Neural cell (in vitro differentiated cells): ENCODE data around the gene RABEP2. TPM values are rescaled to one million over a fixed set of nuclear protein-coding genes. Genes with fewer than 3 reads are reported as not detected.
A peak's percentile ranks its signal among the peaks of the same experiment; 100 is the strongest.

Experiments
- H2AFZ ChIP-seq: fragments of 200-600, 300-800 bp; sonication (generic), shearing (Covaris generic); 2 replicates; pipeline ENCODE4 v1.6.0; 2014; ENCODE audit warnings: low read depth, mild to moderate bottlenecking, antibody characterized with exemption, low read length, moderate library complexity
- H3F3A ChIP-seq: fragments of 200-600 bp; shearing (Covaris generic); 2 replicates; pipeline ENCODE4 v1.6.1; 2016; ENCODE audit warnings: mild to moderate bottlenecking, moderate library complexity, mixed read lengths, antibody characterized with exemption, low read length; ENCODE audit not compliant: insufficient read depth, poor library complexity, severe bottlenecking
- H3K27ac ChIP-seq: fragments of 200-600, 300-800 bp; sonication (generic), shearing (Covaris generic); 2 replicates; pipeline ENCODE4 v1.5.1; 2014; ENCODE audit warnings: mild to moderate bottlenecking, low read length, moderate library complexity
- H3K27me3 ChIP-seq: fragments of 300-800, 200-600 bp; sonication (generic), shearing (Covaris generic); 2 replicates; pipeline ENCODE4 v1.6.0; 2014; ENCODE audit warnings: mild to moderate bottlenecking, low read depth, low read length, moderate library complexity; ENCODE audit not compliant: insufficient read depth
- H3K36me3 ChIP-seq: fragments of 300-800, 200-600 bp; sonication (generic), shearing (Covaris generic); 2 replicates; pipeline ENCODE4 v1.5.1; 2014; ENCODE audit warnings: mild to moderate bottlenecking, antibody characterized with exemption, low read length, moderate library complexity; ENCODE audit not compliant: insufficient read depth
- H3K4me2 ChIP-seq: fragments of 300-800, 200-600 bp; sonication (generic), shearing (Covaris generic); 2 replicates; pipeline ENCODE4 v1.6.0; 2014; ENCODE audit warnings: mild to moderate bottlenecking, low read length
- H3K4me3 ChIP-seq: fragments of 300-800, 200-600 bp; sonication (generic), shearing (Covaris generic); 2 replicates; pipeline ENCODE4 v1.5.1; 2014; ENCODE audit warnings: mild to moderate bottlenecking, low read length, moderate library complexity
- H3K79me2 ChIP-seq: fragments of 200-600 bp; shearing (Covaris generic); replicated peaks from 2 replicates; pipeline ENCODE4 v1.6.0; 2014; ENCODE audit warnings: mild to moderate bottlenecking, low read length, moderate library complexity; ENCODE audit not compliant: insufficient read depth
- H3K9ac ChIP-seq: fragments of 300-800, 200-600 bp; sonication (generic), shearing (Covaris generic); 2 replicates; pipeline ENCODE4 v1.6.1; 2016; ENCODE audit warnings: mild to moderate bottlenecking, low read length, mixed read lengths
- H3K9me2 ChIP-seq: fragments of 200-600 bp; shearing (Covaris generic); 2 replicates; pipeline ENCODE4 v1.6.1; 2016; ENCODE audit warnings: mild to moderate bottlenecking, low read length, mixed read lengths; ENCODE audit not compliant: insufficient read depth
- H3K9me3 ChIP-seq: fragments of 200-600, 300-800 bp; sonication (generic), shearing (Covaris generic); 2 replicates; pipeline ENCODE4 v1.6.1; 2016; ENCODE audit warnings: mild to moderate bottlenecking, mixed run types, low read length, moderate library complexity, mixed read lengths
- H4K20me1 ChIP-seq: fragments of 200-600 bp; shearing (Covaris generic); 2 replicates; pipeline ENCODE4 v1.6.1; 2016; ENCODE audit warnings: mild to moderate bottlenecking, mixed run types; ENCODE audit not compliant: insufficient read depth
- EP300 ChIP-seq: fragments of 450-650 bp; conservative IDR thresholded peaks from 2 replicates; pipeline ENCODE4 v1.6.1; 2014; ENCODE audit warnings: antibody characterized with exemption, mild to moderate bottlenecking, moderate library complexity; ENCODE audit not compliant: poor library complexity, severe bottlenecking
- EZH2 ChIP-seq: fragments of 200-600, 300-800 bp; shearing (Covaris generic), sonication (generic); IDR thresholded peaks from 2 replicates; pipeline ENCODE4 v1.6.1; 2014; ENCODE audit warnings: antibody characterized with exemption, low read length, borderline replicate concordance, mild to moderate bottlenecking; ENCODE audit not compliant: insufficient read depth, poor library complexity, severe bottlenecking
- MXI1 ChIP-seq: fragments of 450-650 bp; conservative IDR thresholded peaks from 2 replicates; pipeline ENCODE4 v1.6.1; 2014; ENCODE audit warnings: antibody characterized with exemption, mild to moderate bottlenecking; ENCODE audit not compliant: poor library complexity, severe bottlenecking
- POLR2AphosphoS5 ChIP-seq: IDR thresholded peaks from 2 replicates; pipeline ENCODE4 v1.6.1; 2012
- RAD21 ChIP-seq: fragments of 450-650 bp; conservative IDR thresholded peaks from 2 replicates; pipeline ENCODE4 v1.6.1; 2014; ENCODE audit warnings: antibody characterized with exemption, mild to moderate bottlenecking, moderate library complexity
- SMC3 ChIP-seq: fragments of 450-650 bp; conservative IDR thresholded peaks from 2 replicates; pipeline ENCODE4 v1.6.1; 2014; ENCODE audit warnings: antibody characterized with exemption, mild to moderate bottlenecking, moderate library complexity; ENCODE audit not compliant: poor library complexity
- TAF1 ChIP-seq: IDR thresholded peaks from 2 replicates; pipeline ENCODE4 v1.6.1; 2012; ENCODE audit warnings: low read depth
- polyA plus RNA-seq: library from polyadenylated mRNA; depleted of rRNA; stranded (reverse); fragments of >200 nt; gene quantifications from 2 replicates; pipeline ENCODE4 v1.2.3, GENCODE V29; 2014
- TF ChIP-seq, protein P1 (sequence below): fragments of 450-650 bp; IDR thresholded peaks from 2 replicates; pipeline ENCODE4 v1.5.1; 2014; ENCODE audit warnings: antibody characterized with exemption, mild to moderate bottlenecking, moderate library complexity; ENCODE audit not compliant: poor library complexity, severe bottlenecking
- TF ChIP-seq, protein P2 (sequence below): IDR thresholded peaks from 2 replicates; pipeline ENCODE4 v1.6.1; 2012; ENCODE audit warnings: borderline replicate concordance

Gene RABEP2
- polyA plus RNA-seq, 1 donor from 2014 or later, result 27.5 TPM

DNA sequence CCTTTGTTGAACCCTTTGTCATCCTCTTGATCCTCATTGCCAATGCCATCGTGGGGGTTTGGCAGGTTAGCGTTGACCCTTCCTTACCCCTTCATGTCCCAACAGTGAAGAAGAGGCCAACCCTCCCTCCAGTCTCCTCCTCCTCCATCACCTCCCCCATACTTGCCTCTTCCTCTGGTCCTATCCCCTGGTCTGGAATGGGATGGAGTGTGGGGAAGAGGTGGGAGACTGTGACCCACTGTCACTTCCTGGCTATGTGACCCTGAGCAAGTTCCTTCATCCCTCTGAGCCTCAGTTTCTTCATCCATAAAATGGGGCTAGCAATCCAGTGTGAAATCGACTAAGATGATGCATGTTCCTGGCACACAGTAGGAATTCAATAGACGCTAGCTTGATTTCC, 44.1 kb downstream of the RABEP2 start:
- no peaks in the 10 kb centered on the region for H3K9me2 ChIP-seq
- no peaks in the 10 kb centered on the region for H4K20me1 ChIP-seq
- no peaks in the 10 kb centered on the region for H3K36me3 ChIP-seq
- H3K9ac ChIP-seq, result no peak overlapping the region
- no peaks in the 10 kb centered on the region for H3K9me3 ChIP-seq
- H3K4me2 ChIP-seq, result no peak overlapping the region
- H3K27ac ChIP-seq, result no peak overlapping the region
- H3K4me3 ChIP-seq, result no peak overlapping the region
- H3K79me2 ChIP-seq, result no peaks in the 10 kb centered on the region
- H3K27me3 ChIP-seq, result no peaks in the 10 kb centered on the region
- H2AFZ ChIP-seq, result no peak overlapping the region
- H3F3A ChIP-seq, result no peaks in the 10 kb centered on the region
- TF ChIP-seq TAF1 (no peak), EZH2 (no peak), SMC3 (no peak), RAD21 (no peak), MXI1 (no peak), POLR2AphosphoS5 (no peak), EP300 (no peak)
- TF ChIP-seq, protein P1, sequence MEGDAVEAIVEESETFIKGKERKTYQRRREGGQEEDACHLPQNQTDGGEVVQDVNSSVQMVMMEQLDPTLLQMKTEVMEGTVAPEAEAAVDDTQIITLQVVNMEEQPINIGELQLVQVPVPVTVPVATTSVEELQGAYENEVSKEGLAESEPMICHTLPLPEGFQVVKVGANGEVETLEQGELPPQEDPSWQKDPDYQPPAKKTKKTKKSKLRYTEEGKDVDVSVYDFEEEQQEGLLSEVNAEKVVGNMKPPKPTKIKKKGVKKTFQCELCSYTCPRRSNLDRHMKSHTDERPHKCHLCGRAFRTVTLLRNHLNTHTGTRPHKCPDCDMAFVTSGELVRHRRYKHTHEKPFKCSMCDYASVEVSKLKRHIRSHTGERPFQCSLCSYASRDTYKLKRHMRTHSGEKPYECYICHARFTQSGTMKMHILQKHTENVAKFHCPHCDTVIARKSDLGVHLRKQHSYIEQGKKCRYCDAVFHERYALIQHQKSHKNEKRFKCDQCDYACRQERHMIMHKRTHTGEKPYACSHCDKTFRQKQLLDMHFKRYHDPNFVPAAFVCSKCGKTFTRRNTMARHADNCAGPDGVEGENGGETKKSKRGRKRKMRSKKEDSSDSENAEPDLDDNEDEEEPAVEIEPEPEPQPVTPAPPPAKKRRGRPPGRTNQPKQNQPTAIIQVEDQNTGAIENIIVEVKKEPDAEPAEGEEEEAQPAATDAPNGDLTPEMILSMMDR, result no peak
- TF ChIP-seq, protein P2, sequence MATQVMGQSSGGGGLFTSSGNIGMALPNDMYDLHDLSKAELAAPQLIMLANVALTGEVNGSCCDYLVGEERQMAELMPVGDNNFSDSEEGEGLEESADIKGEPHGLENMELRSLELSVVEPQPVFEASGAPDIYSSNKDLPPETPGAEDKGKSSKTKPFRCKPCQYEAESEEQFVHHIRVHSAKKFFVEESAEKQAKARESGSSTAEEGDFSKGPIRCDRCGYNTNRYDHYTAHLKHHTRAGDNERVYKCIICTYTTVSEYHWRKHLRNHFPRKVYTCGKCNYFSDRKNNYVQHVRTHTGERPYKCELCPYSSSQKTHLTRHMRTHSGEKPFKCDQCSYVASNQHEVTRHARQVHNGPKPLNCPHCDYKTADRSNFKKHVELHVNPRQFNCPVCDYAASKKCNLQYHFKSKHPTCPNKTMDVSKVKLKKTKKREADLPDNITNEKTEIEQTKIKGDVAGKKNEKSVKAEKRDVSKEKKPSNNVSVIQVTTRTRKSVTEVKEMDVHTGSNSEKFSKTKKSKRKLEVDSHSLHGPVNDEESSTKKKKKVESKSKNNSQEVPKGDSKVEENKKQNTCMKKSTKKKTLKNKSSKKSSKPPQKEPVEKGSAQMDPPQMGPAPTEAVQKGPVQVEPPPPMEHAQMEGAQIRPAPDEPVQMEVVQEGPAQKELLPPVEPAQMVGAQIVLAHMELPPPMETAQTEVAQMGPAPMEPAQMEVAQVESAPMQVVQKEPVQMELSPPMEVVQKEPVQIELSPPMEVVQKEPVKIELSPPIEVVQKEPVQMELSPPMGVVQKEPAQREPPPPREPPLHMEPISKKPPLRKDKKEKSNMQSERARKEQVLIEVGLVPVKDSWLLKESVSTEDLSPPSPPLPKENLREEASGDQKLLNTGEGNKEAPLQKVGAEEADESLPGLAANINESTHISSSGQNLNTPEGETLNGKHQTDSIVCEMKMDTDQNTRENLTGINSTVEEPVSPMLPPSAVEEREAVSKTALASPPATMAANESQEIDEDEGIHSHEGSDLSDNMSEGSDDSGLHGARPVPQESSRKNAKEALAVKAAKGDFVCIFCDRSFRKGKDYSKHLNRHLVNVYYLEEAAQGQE, result no peak

DNA sequence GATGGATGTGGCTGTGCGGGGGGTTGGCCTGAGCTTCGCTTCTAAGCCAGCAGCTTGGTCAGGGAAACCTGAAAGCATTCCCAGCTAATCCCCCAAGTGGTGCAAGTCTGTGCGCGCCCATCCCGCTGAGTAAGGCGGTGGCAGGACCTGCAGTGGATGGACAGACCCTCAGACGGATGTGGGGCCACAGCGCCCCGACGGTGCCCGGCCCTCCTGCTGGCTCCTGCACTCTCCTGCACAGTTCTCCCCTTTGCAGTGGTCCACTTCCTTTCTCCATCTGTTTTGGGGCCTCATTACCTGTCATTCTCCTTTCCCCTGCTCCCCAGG, 44.5 kb downstream of the RABEP2 start:
- no peaks in the 10 kb centered on the region for H3K79me2 ChIP-seq
- H3K27ac ChIP-seq, result no peak overlapping the region
- no peak overlapping the region for H3K9ac ChIP-seq
- H3K27me3 ChIP-seq, result no peaks in the 10 kb centered on the region
- H4K20me1 ChIP-seq, result no peaks in the 10 kb centered on the region
- no peaks in the 10 kb centered on the region for H3F3A ChIP-seq
- peak overlapping the region; percentile 83 for H3K4me3 ChIP-seq
- H3K9me3 ChIP-seq, result no peaks in the 10 kb centered on the region
- peak overlapping the region; percentile 92 for H3K4me2 ChIP-seq
- TF ChIP-seq RAD21 (no peak), MXI1 (no peak), EZH2 (no peak), TAF1 (no peak), EP300 (no peak), POLR2AphosphoS5 (no peak), SMC3 (no peak)
- TF ChIP-seq, protein P2, result no peak
- TF ChIP-seq, protein P1, result no peak
- H3K9me2 ChIP-seq, result no peaks in the 10 kb centered on the region
- H3K36me3 ChIP-seq, result no peaks in the 10 kb centered on the region
- no peak overlapping the region for H2AFZ ChIP-seq
